ENCODE measurements around the gene FXYD7.
"Not testable (repeated sequence)": the region's sequence is repeated elsewhere in the genome, so short reads cannot be mapped to it uniquely, and the experiment has no call there.

FXYD7 gene

DNA sequence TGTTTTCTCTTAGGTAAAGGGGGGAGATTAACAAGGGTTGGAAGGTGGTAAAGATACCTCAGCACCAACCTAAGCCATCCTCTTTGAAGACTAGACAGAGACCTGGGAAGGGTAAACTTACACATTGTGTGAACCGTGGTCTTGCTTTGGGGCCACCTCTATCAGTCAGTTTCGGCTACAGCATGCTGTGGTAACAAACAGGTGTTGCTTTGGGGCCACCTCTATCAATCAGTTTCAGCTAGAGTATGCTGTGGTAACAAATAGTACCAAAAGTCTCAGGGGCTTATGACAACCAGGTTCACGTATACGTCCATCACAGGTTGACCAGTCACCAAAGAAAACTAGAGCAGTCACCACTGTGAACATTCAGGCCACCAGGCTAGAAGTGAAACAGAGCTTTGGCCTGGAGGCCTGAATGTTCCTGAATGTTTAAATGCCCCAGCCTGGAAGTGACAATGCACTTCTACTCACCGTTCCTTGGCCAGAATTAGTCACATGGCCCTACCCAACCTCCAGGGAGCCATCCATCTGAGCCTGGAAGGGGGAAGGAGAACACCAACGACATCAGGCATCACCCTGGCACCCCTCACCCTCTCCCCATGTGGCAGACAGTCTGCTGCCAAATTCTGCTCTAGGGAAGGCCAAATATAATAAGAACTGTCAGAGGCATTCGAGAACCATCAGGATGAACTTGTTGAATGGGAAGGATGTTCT, 3.8 kb downstream of the FXYD7 start:
- DNase-seq, result no peak

DNA sequence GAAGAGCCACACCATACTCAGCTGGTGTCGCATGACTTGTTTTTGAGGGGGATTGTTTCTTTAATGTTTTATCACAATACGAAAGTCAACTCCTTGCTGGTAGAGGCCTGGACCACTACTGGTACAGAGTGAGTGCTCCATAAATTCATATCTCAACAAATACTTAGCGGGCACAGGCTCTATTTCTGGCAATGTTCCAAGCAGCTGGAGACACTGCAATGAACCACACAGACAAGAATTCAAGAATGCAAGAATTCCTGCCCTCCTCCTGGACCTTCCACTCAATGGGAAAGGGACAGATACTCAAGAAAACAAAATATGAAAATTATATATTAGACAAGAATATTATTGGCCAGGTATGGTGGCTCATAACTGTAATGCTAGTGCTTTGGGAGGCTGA, 6.4 kb downstream of the FXYD7 start:
- no peak for DNase-seq

DNA sequence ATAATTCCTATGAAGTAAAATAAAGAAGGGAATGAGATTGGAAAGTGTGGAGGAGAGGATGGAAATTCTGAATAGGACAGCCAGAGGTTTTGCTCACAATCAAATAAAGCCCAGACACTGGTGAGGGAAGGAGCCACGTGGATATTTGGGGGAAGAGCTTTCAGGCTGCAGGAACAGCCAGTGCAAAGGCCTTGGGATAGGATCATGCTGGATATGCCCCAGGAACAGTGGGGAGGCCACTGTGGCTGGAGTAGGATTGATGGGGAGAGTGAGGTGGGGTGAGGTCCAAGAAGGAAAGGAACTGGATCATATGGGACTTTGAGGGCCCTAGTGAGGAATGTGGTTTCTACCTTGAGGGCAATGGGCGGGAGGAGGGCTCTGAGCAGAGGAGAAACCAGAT, 7.4 kb downstream of the FXYD7 start:
- DNase-seq, result no peak

DNA sequence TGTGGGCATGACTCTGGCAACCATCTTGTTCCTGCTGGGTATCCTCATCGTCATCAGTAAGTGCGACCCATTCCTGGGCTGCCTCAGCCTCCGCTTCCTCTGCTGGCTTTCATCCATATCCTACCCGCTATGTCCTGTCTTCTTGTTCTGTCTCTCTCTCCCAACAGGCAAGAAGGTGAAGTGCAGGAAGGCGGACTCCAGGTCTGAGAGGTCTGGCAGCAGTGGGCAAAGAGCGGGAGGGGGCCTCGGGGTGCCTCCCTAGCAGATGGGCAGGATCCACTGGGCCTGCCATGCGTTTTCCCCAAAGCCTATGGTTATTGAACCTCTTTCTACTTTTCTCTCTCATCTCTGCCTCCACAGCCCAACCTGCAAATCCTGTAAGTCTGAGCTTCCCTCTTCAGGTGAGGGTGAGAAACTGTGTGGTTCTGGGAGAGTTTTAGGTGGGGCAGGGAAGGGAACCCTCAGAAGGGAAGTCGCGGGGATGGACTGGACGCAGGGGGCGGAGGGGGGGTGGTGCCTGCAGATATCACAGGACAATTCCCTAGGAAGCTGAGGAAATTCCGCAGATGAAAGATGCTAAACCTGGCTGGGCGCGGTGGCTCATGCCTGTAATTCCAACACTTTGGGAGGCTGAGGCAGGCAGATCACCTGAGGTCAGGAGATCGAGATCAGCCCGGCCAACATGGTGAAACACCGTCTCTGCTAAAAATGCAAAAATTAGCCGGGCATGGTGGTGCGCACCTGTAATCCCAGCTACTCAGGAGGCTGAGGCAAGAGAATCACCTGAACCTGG, 8.4 kb downstream of the FXYD7 start:
- no peak for DNase-seq

DNA sequence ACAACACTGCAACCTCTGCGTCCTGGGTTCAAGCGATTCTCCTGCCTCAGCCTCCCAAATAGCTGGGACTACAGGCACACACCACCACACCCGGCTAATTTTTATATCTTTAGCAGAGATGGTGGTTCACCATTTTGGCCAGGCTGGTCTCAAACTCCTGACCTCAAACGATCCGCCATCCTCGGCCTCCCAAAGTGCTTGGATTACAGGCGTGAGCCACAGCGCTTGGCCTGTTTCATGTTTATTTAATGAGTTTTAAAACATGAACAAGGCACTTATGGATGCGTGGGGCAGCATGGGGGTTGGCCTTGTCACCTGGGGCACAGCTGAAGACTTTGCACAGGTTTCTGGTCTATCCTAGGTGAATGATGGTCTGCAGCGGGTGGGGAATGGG, 10.1 kb downstream of the FXYD7 start:
- DNase-seq, result not testable (repeated sequence)

DNA sequence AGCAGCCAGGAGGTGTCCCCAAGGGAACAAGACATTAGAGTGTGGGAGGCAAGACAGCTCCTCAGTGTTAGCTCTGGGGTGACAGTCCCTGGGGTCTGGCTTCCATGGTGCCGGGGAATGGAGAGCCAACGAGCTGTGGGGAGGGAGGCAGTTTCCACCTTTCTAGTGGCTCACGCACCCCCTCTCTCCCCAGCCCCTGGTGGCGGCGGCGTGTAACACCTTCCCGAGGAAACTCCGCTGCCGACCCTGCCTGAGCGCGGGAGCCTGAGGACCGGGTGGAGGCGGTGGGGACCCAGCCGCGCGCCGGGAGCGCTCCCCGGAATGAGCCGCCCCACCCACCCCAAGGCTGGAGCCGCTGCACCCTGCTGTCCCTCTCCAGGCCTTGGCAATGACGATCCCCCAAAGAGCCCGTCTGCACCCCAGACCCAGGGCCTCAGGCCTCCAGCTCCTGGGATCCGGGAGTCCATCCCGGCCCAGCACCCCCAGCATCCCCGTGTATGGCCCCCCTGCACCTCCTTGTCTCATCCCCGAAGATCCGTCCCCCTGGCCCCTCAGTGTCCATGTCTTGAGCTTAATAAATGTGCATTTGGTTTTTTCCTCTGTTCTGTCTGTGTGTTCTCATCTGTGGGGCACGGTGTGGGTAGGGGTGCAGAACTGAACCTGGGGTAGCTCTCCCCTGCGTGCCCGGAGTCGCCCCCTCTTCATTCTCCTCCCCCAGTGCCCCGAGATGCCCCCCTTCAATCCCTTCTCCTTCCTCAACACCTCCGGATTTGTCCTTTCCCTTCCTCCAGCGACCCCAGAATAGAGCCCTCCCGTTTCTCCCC, 10.9 kb downstream of the FXYD7 start:
- peak; percentile 82 to 85 for DNase-seq

DNA sequence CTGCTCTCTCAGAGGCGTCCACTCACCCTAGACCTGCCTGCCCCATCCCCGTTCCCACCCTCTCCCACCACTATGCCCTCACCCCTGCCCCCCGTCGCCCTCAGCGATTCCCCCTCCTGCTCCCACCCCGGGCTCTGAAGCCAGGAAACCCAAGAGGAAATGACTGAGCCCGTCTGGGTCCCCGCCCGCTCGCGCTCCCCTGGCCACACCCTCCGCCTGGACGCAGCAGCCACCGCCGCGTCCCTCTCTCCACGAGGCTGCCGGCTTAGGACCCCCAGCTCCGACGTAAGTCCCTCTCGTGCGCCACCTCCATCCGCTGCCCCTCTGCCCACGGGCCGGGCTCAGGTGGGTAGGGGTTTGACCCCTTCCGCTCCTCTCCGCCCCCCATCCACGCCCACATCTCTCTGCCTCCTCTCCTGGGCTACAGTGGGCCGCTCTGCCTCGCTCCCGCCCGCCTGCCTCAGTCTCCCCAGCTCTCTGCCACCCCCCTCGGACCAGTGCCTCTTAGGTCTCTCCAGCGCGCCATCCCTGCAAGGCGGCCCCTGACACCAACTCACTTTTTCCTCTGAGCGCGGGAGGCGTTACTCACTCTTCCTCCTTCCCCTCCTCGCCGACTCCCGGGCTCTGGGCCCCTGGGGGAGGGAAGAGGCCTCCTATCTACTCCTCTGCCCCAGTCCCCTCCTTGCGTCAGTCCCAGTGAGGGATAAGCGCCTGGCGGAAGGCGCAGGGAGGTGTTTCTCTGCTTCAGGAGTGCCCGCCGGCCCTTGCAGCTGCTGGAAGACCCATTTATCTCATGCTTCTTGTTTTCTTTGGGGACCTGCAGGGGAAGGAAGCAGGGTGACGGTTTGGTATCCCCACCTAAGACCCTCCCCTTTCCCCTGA, 11.7 kb downstream of the FXYD7 start, which contains the start of gene FXYD5:
FXYD5 (plus strand) TSS at position 211 of the 882 bp plus-strand sequence. CDS start 816 bp downstream, outside the sequence.
- peak; percentile 88 to 91 for DNase-seq

DNA sequence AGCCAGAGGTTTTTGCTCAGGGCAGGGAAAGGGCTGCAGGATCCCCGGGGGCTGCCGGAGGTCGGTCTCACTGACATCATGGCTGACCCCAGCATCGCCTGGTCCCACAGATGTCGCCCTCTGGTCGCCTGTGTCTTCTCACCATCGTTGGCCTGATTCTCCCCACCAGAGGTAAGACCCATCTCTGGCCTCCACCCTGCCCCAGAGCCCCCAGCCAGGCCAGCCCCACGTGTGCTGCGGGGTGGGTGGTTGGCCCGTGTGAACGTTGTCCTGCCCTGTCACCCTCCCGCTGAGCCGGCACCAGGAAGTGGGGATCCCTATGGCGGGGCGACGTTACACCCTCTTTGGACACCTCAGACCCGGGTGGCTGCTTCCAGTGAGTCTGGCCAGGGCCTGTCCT, 12.4 kb downstream of the FXYD7 start:
- peak; percentile 39 to 54 for DNase-seq

DNA sequence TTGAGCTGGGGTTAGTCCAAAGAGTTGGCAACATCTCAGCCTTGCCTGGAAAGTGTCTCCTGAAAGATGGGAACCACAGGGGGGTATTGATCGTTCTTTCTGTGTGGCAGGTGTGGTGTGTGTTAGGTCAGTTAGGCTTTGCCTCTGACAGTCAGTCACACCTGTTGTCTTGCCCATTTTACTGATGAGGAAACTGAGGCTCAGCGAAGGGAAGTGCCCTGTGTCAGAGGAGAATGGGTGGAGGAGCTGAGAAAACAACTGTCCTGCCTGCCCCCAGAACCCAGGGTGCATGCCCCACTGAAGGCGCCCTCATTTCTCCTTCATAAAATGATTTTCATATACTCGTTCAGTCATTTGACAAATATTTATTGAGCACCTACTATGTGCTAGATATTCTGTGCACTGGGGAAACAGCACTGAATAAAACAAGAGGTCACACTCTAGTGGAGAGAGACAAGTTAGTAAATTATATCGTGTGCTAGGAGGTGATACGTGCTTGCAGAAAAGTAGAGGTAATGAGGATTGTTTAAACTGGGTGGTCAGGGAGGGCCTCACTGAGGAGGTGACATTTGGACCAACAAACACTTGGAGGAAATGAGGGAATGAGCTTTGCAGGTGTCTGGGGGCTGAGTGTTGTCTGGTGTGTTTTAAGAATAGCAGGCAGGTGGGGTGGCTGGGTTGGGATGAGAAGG, 13.1 kb downstream of the FXYD7 start:
- no peak for DNase-seq

DNA sequence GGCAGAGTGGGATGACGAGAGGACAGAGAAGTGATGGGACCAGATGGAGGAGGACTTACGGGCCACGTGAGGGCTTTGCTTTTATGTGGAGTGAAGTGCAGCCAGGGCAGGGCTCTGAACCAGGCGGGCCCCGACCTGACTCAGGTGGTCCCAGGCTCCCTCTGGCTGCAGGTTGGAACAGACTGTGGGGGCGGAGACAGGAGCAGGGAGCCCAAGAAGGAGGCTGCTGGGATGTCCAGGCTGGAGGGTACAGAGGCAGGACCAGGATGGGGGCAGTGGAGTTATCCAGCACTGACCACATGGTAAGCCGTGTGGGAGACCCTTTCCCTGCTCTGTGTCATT, 13.6 kb downstream of the FXYD7 start:
- no peak for DNase-seq

DNA sequence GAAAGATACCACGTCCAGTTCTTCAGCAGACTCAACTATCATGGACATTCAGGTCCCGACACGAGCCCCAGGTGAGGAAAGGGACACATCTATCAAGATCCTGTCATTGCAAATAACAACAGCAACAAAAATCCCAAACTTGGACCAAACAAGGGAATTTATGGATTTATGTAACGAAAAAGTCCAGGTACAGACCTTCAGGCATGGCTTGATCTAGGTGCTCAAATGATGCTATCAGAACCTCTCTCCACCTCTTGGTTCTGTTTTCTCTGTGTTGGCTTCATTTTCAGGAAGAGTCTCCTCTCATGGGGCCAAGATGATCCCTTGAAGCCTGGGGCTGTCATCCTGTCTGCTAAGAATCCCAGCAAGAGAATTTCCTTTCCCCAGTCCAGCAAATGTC, 14.4 kb downstream of the FXYD7 start:
- no peak for DNase-seq

DNA sequence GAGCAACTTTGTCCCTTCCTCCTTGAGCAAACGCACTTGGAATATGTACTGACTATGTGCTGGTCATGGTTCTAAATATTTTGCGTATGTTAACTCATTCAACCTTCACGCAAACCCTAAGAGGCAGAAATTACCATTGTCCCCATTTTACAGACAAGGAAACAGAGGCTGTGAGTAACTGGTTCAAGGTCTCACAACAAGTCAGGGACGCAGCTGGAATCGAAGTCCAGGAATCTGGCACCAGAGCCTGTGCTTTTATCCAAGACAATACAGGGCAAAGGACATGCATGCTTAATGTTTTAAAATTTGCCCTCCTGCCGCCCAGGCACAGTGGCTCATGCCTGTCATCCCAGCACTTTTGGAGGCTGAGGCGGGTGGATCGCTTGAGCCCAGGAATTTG, 16.6 kb downstream of the FXYD7 start:
- no peak for DNase-seq

DNA sequence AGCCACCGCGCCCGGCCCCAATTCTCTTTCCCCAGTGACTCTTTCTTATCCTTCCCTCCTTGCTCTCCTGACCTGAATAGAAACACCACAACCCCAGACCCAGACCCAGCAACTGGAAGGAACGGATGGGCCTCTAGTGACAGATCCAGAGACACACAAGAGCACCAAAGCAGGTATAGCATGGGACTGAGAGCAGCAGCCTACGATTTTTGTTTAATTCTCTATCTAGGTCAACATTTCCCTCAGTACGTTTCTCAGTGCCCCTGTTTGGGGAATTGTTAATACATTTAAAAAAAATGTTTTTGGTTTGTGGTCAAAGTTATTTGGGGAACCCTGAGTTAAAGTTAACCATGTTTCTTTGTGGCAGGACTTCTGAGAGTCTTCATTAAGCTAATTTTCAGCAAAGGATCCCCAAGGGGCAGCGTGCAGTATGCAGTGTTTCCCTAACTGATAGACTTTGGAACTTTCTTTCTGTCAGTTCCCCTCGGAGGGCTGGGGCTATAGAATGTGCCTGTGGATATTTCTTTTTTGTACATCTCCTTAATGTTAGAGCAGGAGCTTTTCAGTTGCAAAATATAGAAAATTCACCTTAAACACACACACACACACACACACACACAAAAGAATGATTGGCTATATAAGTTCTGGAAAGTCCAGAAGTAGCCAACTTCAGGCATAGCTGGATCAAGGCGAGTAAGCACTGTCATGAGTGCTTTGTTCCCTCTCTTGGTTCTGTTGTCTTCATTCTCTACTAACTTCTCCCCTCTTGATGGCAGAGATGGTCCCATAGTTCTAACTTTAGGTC, 17.8 kb downstream of the FXYD7 start:
- no peak for DNase-seq

DNA sequence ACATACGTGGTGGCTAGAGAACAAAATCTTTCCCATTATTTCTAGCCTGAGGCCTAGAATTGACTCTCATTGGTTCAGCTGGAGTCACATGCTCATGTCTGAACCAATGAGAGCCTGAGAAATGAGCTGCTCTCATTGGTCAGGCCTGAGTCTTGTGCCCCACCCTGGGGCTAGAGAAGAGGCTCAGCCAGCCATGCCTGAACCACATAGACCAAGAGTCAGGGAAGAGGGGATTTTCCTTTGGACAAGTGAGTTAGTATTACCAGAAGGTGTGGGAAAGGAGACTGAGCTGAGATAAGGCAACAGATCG, 18.3 kb downstream of the FXYD7 start:
- no peak for DNase-seq

DNA sequence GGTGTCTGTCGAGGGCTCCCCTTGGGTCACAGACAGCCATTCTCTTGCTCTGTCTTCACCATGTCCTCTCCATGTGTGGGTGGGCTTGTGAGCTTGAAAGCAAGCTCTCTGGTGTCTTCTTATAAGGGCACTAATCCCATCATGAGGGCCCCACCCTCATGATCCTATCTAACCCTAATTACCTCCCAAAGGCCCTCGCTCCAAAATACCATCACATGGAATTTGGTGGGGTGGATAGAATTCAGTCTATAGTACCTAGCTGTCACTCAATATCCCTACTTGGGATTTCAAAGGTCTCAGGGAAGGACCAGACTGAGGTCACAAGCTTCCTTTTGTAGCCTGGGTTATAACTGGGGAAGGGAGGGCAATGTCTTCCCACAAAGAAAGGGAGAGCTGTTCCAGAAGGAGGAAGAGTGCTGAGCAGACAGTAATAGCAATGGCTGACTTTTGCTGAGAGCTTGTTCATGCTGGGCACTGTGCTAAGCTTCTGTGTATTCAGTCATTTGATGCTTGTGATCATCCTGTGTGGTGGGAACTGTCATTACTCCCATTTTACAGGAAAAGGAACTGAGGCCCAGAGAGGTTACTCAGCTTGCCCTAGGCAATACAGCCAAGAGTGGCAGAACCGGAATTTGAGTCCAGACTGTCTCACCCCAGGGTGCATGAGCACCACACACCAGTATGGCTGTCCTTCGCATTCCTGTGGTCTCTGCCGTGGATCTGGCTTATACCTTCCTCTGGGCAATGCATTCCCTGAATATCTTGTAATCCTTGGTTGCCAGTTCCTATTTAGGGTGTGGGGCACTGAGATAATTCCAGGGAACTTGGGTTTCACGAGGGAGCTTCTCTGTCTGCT, 19.6 kb downstream of the FXYD7 start:
- no peak for DNase-seq

DNA sequence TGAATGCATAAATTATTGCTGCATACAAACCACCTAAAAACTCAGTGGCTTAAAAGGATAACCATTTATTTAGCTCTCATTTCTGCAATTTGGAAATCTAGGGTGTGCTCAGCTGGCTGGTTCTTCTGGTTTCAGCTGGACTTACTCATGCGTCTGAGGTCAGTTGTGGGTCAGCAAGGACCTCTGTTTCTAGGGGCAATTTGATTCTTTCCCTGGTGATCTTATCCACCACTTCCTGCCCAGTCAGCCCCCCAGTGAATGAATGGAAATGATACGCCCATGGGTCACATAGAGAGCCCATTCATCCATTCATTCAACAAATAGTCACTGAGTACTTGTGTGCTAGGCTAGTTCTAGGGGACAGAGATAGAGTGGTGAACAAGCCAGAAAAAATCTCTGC, 21.4 kb downstream of the FXYD7 start:
- no peak for DNase-seq

DNA sequence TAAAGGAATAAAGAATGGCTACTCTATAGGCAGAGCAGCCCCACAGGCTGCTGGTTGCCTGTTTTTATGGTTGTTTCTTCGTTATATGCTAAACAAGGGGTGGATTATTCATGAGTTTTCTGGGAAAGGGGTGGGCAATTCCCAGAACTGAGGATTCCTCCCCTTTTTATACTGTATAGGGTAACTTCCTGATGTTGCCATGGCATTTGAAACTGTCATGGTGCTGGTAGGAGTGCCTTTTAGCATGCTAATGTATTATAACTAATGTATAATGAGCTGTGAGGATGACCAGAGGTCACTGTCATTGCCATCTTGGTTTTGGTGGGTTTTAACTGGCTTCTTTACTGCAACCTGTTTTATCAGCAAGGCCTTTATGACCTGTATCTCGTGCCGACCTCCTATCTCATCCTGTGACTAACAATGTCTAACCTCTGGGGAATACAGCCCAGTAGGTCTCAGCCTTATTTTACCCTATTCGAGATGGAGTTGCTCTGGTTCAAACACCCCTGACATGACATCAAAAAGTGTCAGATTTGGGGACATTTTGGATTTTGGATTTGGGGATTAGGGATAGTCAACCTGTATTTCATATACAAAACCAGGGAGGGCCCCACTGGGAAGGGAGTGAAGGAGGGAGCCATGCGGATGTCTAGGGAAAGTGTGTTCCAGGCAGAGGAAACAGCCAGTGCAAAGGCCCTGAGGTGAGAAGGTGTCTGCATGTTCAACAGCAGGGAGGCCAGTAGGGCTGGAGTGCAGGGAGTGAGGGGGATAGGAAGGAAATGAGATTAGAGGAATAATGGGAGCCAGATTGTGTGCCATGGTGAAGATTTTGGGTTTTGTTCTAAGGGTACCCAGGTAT, 22.4 kb downstream of the FXYD7 start:
- DNase-seq, result no peak

DNA sequence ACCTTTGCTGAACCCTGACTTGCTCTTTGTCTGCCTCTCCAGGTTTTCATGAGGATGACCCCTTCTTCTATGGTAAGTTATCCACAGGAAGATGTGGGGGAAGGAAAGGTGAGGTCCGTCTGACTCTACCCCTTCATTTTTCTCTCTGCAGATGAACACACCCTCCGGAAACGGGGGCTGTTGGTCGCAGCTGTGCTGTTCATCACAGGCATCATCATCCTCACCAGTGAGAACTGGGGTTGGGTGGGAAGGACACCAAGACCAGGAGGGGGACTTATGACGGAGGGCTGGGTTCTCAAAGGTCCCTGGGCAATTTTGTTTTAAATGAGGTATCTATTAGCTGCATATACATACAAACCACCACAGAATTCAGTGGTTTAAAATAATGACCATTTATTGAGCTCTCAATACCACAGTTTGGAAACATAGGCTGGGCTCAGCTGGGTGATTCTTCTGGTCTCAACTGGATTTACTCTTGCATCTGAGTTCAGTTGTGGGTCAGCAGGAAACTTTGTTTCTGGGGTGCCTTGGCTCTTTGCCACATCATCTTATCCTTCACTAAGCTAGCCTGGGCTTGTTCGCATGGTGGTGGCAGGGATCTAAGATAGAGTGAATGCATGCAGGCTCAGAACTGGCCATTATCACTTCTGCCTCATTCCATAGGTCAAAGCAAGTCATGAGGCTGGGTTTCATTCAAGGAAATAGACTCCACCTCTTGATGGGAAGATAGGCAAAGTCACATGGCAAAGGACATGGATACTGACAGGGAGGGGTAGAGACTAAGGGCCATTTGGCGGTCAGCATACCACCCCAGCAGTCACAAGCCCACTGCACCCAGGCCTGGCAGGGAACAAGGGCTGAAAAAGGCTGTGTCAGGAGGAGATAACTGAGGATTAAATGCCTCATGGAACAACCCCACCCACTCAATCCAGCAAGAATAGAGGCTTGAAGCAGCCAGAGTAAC, 23.3 kb downstream of the FXYD7 start:
- no peak for DNase-seq
